ENCODE data around the gene MTX3.

DNA sequence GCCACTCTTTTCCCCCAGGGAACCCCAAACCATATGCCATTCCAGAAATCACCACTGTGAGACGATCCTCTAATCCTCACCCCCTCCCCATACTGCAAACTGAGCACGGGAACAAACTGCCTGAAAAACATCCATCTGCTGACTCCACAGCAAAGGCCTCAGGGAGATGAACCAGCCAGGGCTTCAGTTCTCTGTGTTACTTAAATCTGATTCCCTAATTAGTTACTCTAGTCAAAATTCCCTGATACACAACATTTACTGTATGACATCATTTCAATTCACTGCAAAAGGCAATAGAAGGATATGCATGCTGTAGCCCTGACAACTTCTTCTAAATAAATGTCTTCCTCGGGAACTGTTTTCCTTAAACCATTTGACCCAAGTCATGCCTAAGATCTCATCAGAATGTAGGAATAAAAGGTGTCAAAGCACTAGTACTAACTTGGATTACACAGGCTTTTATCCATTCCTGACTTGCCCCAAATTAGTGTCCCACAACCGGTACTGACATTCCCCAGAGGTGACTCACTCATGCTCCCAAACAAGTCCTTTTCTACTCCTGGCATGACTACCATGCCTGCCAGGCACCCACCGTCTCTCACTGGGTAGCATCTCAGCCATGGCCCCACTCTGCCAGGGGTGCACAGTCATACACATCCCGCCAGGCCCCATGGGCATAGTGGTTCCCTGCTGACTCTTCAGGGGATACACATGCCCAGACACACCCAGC, 35.0 kb downstream of the MTX3 start:
- TF ChIP-seq POLR2AphosphoS5 (IDR thresholded peaks at IDR 0.05) (no peak), POLR2A (IDR thresholded peaks at IDR 0.05) (no peak)
